22Rv1 (cell line): ENCODE data around the gene ELAVL1.

ENCODE experiments used
- ZFX ChIP-seq: fragments of 450-650 bp; IDR thresholded peaks from 2 replicates; pipeline ENCODE4 v1.6.1; 2017; ENCODE audit warnings: antibody characterized with exemption, borderline replicate concordance
- TF ChIP-seq, protein P1 (sequence below): fragments of 450-650 bp; IDR thresholded peaks from 2 replicates; pipeline ENCODE4 v1.5.1; 2017; ENCODE audit warnings: mild to moderate bottlenecking

GRCh38 chr19:7910321-7911161 is 94.9 kb downstream of the ELAVL1 start:
- TF ChIP-seq, protein P1, sequence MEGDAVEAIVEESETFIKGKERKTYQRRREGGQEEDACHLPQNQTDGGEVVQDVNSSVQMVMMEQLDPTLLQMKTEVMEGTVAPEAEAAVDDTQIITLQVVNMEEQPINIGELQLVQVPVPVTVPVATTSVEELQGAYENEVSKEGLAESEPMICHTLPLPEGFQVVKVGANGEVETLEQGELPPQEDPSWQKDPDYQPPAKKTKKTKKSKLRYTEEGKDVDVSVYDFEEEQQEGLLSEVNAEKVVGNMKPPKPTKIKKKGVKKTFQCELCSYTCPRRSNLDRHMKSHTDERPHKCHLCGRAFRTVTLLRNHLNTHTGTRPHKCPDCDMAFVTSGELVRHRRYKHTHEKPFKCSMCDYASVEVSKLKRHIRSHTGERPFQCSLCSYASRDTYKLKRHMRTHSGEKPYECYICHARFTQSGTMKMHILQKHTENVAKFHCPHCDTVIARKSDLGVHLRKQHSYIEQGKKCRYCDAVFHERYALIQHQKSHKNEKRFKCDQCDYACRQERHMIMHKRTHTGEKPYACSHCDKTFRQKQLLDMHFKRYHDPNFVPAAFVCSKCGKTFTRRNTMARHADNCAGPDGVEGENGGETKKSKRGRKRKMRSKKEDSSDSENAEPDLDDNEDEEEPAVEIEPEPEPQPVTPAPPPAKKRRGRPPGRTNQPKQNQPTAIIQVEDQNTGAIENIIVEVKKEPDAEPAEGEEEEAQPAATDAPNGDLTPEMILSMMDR = no peak
- no peak for TF ChIP-seq ZFX
